HEK293 (cell line): ENCODE results near the gene UGT2B17.
"Not testable (repeated sequence)": the region's sequence is repeated elsewhere in the genome, so short reads cannot be mapped to it uniquely, and the experiment has no call there.

Experiments
- CTCF ChIA-PET: fragments of 350-600 bp; formaldehyde crosslinking; extraction: SDS; loops from one replicate; lab custom pipeline; 2021; ENCODE audit warnings: antibody characterized with exemption; lab: Yijun Ruan, JAX
- POLR2A ChIA-PET: fragments of 300-600 bp; formaldehyde crosslinking; extraction: SDS; loops from one replicate; lab custom pipeline; 2020; ENCODE audit warnings: antibody characterized with exemption, inconsistent platforms; lab: Yijun Ruan, JAX
- H3K27ac ChIP-seq: fragments of 200-500 bp; sonication (Bioruptor generic); 2 replicates; pipeline ENCODE4 v1.5.1; 2014; ENCODE audit warnings: low read depth, low read length, control low read depth, inconsistent platforms; ENCODE audit errors: extremely low read depth
- H3K36me3 ChIP-seq, 2 experiments: fragments of 200-500 bp in 1 of 2; sonication (Bioruptor generic) in 1 of 2; 1 replicate in 1 of 2; 2 replicates in 1 of 2; pipeline ENCODE4 v1.5.1; 2014 to 2017; ENCODE audit warnings: inconsistent platforms in 2 of 2, low read length in 2 of 2; ENCODE audit not compliant: control insufficient read depth in 2 of 2, insufficient read depth in 1 of 2
- H3K4me1 ChIP-seq: fragments of 200-500 bp; sonication (Bioruptor generic); 2 replicates; pipeline ENCODE4 v1.5.1; 2014; ENCODE audit warnings: mild to moderate bottlenecking, low read length, inconsistent platforms; ENCODE audit not compliant: control insufficient read depth, insufficient read depth
- H3K4me3 ChIP-seq: 2 replicates; pipeline ENCODE4 v1.5.1; 2011; ENCODE audit warnings: low read depth, mild to moderate bottlenecking, control low read depth, low read length, moderate library complexity
- H3K9me3 ChIP-seq: fragments of 200-500 bp; sonication (Bioruptor generic); 2 replicates; pipeline ENCODE4 v1.5.1; 2014; ENCODE audit warnings: low read depth, low read length, inconsistent platforms; ENCODE audit not compliant: control insufficient read depth, insufficient read depth
- BCL6B ChIP-seq: fragments of 450-650 bp; formaldehyde crosslinking; IDR thresholded peaks from 2 replicates; pipeline ENCODE4 v1.5.1; 2017; ENCODE audit warnings: missing biosample characterization, missing genetic modification characterization
- ELK4 ChIP-seq: IDR thresholded peaks from 2 replicates; pipeline ENCODE4 v1.6.1; 2011; ENCODE audit warnings: mild to moderate bottlenecking, low read depth, low read length, borderline replicate concordance
- GFI1B ChIP-seq: fragments of 450-650 bp; formaldehyde crosslinking; IDR thresholded peaks from 2 replicates; pipeline ENCODE4 v1.5.1; 2016; ENCODE audit warnings: missing biosample characterization, missing genetic modification characterization
- HIC1 ChIP-seq: fragments of 450-650 bp; formaldehyde crosslinking; IDR thresholded peaks from 2 replicates; pipeline ENCODE4 v1.5.1; 2016; ENCODE audit warnings: missing biosample characterization, missing genetic modification characterization
- OVOL3 ChIP-seq: fragments of 450-650 bp; formaldehyde crosslinking; IDR thresholded peaks from 2 replicates; pipeline ENCODE4 v1.5.1; 2016; ENCODE audit warnings: missing biosample characterization, missing genetic modification characterization
- ZFP3 ChIP-seq: fragments of 450-650 bp; formaldehyde crosslinking; IDR thresholded peaks from 2 replicates; pipeline ENCODE4 v1.5.1; 2016; ENCODE audit warnings: low read depth, missing biosample characterization, missing genetic modification characterization
- ZNF112 ChIP-seq: fragments of 450-650 bp; formaldehyde crosslinking; IDR thresholded peaks from 2 replicates; pipeline ENCODE4 v1.5.0; 2017; ENCODE audit warnings: missing biosample characterization, missing genetic modification characterization
- ZNF121 ChIP-seq: fragments of 450-650 bp; formaldehyde crosslinking; IDR thresholded peaks from 2 replicates; pipeline ENCODE4 v1.5.1; 2016; ENCODE audit warnings: missing biosample characterization, missing genetic modification characterization
- ZNF2 ChIP-seq: fragments of 450-650 bp; formaldehyde crosslinking; IDR thresholded peaks from 2 replicates; pipeline ENCODE4 v1.5.1; 2016; ENCODE audit warnings: missing biosample characterization, missing genetic modification characterization
- ZNF324 ChIP-seq: fragments of 450-650 bp; formaldehyde crosslinking; IDR thresholded peaks from 2 replicates; pipeline ENCODE4 v1.5.1; 2016; ENCODE audit warnings: missing biosample characterization, missing genetic modification characterization
- ZNF391 ChIP-seq: fragments of 450-650 bp; formaldehyde crosslinking; IDR thresholded peaks from 2 replicates; pipeline ENCODE4 v1.5.1; 2016; ENCODE audit warnings: low read depth, missing biosample characterization, missing genetic modification characterization, borderline replicate concordance
- ZNF48 ChIP-seq: fragments of 450-650 bp; formaldehyde crosslinking; IDR thresholded peaks from 2 replicates; pipeline ENCODE4 v1.5.1; 2016; ENCODE audit warnings: missing biosample characterization, missing genetic modification characterization
- ZNF518A ChIP-seq: fragments of 450-650 bp; formaldehyde crosslinking; conservative IDR thresholded peaks from 2 replicates; pipeline ENCODE4 v1.5.1; 2016; ENCODE audit warnings: low read depth, missing biosample characterization, missing genetic modification characterization
- ZNF544 ChIP-seq: fragments of 450-650 bp; formaldehyde crosslinking; IDR thresholded peaks from 2 replicates; pipeline ENCODE4 v1.5.0; 2017; ENCODE audit warnings: missing biosample characterization, missing genetic modification characterization
- ZNF654 ChIP-seq: fragments of 450-650 bp; formaldehyde crosslinking; IDR thresholded peaks from 2 replicates; pipeline ENCODE4 v1.5.1; 2016; ENCODE audit warnings: low read depth, missing biosample characterization, missing genetic modification characterization
- ZNF677 ChIP-seq: fragments of 450-650 bp; IDR thresholded peaks from 2 replicates; pipeline ENCODE4 v1.5.0; 2018; ENCODE audit warnings: missing biosample characterization, mild to moderate bottlenecking, missing genetic modification characterization, moderate library complexity
- ZNF768 ChIP-seq: fragments of 450-650 bp; formaldehyde crosslinking; IDR thresholded peaks from 2 replicates; pipeline ENCODE4 v1.5.1; 2018; ENCODE audit warnings: missing biosample characterization, mild to moderate bottlenecking, missing genetic modification characterization
- ZSCAN16 ChIP-seq: fragments of 450-650 bp; formaldehyde crosslinking; IDR thresholded peaks from 2 replicates; pipeline ENCODE4 v1.5.1; 2016; ENCODE audit warnings: missing biosample characterization, missing genetic modification characterization

Gene UGT2B17

GRCh38 chr4:68576272-68577125 lies at the start of gene UGT2B17:
Gene UGT2B17, minus strand, starts transcription at chr4:68576322. Its CDS starts 7,838 bp downstream, at chr4:68568484.
- H3K9me3 ChIP-seq: no peaks in the 10 kb centered on the region
- CTCF ChIA-PET: no interaction called here

GRCh38 chr4:68622731-68623130 lies 46.6 kb upstream of the UGT2B17 start:
- H3K36me3 ChIP-seq, H3K4me3 ChIP-seq, H3K27ac ChIP-seq, CTCF ChIA-PET, H3K9me3 ChIP-seq, POLR2A ChIA-PET, H3K4me1 ChIP-seq: not testable (repeated sequence)

More at GRCh38 chr4:68576272-68577125, at the start of gene UGT2B17:
- Histone ChIP-seq H3K36me3 (no peaks in the 10 kb centered on the region), H3K4me1 (no peaks in the 10 kb centered on the region), H3K4me3 (no peak within 1 kb of the TSS), H3K27ac (no peak within 1 kb of the TSS)
- TF ChIP-seq HIC1 (tag by site-specific recombination): no peak
- no peak for TF ChIP-seq ZNF544 (tag by site-specific recombination)
- TF ChIP-seq GFI1B (tag by site-specific recombination): no peak
- no peak for TF ChIP-seq ZNF677 (tag by site-specific recombination)
- TF ChIP-seq ZNF654 (tag by site-specific recombination): no peak
- TF ChIP-seq ZNF2 (tag by site-specific recombination): no peak
- no peak for TF ChIP-seq ZNF48 (tag by site-specific recombination)
- TF ChIP-seq ZNF121 (tag by site-specific recombination): no peak
- no peak for TF ChIP-seq ZNF324 (tag by site-specific recombination)
- POLR2A ChIA-PET: no interaction called here

- CTCF ChIA-PET: no interaction called here
- no peaks in the 10 kb centered on the region for H3K9me3 ChIP-seq
- no peaks in the 10 kb centered on the region for H3K4me1 ChIP-seq
- POLR2A ChIA-PET: no interaction called here
- no peak overlapping the region for H3K27ac ChIP-seq
- H3K36me3 ChIP-seq: no peaks in the 10 kb centered on the region
- H3K4me3 ChIP-seq: no peak overlapping the region
- TF ChIP-seq ZSCAN16 (tag by site-specific recombination) (no peak), ZNF768 (tag by site-specific recombination) (no peak), OVOL3 (tag by site-specific recombination) (no peak), ZNF391 (tag by site-specific recombination) (no peak), ZNF112 (tag by site-specific recombination) (no peak), ZFP3 (tag by site-specific recombination) (no peak), BCL6B (no peak), GFI1B (tag by site-specific recombination) (no peak), ZNF518A (tag by site-specific recombination) (no peak), ELK4 (no peak)
These were observed 41.0 kb upstream of the UGT2B17 start for GRCh38 chr4:68617003-68617698.
